Measurements from ENCODE around the gene GALR2.

GRCh38 chr17:76123191-76123499 is 48.6 kb downstream of the GALR2 start:
- TF ChIP-seq, protein P1, sequence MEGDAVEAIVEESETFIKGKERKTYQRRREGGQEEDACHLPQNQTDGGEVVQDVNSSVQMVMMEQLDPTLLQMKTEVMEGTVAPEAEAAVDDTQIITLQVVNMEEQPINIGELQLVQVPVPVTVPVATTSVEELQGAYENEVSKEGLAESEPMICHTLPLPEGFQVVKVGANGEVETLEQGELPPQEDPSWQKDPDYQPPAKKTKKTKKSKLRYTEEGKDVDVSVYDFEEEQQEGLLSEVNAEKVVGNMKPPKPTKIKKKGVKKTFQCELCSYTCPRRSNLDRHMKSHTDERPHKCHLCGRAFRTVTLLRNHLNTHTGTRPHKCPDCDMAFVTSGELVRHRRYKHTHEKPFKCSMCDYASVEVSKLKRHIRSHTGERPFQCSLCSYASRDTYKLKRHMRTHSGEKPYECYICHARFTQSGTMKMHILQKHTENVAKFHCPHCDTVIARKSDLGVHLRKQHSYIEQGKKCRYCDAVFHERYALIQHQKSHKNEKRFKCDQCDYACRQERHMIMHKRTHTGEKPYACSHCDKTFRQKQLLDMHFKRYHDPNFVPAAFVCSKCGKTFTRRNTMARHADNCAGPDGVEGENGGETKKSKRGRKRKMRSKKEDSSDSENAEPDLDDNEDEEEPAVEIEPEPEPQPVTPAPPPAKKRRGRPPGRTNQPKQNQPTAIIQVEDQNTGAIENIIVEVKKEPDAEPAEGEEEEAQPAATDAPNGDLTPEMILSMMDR (IDR thresholded peaks at IDR 0.05), result no peak
- no peak for TF ChIP-seq ZFX (IDR thresholded peaks at IDR 0.05; ENCODE audit: borderline replicate concordance)
